Measurements from ENCODE around the gene TIGD6.

DNA sequence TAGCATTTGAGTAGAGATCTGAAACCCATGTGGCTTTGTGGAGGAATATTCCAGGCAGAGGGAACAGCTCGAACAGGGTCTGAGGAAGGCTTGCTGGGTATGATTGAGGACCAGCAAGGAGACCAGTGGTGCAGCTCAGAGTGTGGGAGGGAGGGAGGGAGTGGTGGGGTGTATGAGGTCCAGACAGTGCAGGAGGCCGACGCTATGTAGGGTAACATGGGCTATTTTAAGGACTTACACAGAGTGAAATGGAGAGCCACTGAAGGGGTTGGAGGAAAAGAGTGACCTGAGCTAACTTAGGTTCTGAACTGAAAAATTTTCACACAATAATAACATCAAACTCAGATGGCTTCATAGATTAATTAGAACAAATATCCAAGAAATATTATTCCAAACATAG lies 42.0 kb upstream of the TIGD6 start:
- TF ChIP-seq, protein P1, sequence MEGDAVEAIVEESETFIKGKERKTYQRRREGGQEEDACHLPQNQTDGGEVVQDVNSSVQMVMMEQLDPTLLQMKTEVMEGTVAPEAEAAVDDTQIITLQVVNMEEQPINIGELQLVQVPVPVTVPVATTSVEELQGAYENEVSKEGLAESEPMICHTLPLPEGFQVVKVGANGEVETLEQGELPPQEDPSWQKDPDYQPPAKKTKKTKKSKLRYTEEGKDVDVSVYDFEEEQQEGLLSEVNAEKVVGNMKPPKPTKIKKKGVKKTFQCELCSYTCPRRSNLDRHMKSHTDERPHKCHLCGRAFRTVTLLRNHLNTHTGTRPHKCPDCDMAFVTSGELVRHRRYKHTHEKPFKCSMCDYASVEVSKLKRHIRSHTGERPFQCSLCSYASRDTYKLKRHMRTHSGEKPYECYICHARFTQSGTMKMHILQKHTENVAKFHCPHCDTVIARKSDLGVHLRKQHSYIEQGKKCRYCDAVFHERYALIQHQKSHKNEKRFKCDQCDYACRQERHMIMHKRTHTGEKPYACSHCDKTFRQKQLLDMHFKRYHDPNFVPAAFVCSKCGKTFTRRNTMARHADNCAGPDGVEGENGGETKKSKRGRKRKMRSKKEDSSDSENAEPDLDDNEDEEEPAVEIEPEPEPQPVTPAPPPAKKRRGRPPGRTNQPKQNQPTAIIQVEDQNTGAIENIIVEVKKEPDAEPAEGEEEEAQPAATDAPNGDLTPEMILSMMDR (IDR thresholded peaks at IDR 0.05): no peak
- TF ChIP-seq POLR2A (IDR thresholded peaks at IDR 0.05): no peak
